Dermis lymphatic vessel endothelial cell (primary cell): ENCODE data around the gene CYB5RL. TPM values are rescaled to one million over a fixed set of nuclear protein-coding genes. Genes with fewer than 3 reads are reported as not detected.

ENCODE experiments used
- total RNA-seq: library from RNA; depleted of rRNA; stranded (reverse); fragments of >200 nt; gene quantifications from 2 replicates; pipeline ENCODE4 v1.2.1, GENCODE V29; 2014

Gene CYB5RL
- 3.9 and 5.3 TPM in 2 replicates for total RNA-seq

DNA sequence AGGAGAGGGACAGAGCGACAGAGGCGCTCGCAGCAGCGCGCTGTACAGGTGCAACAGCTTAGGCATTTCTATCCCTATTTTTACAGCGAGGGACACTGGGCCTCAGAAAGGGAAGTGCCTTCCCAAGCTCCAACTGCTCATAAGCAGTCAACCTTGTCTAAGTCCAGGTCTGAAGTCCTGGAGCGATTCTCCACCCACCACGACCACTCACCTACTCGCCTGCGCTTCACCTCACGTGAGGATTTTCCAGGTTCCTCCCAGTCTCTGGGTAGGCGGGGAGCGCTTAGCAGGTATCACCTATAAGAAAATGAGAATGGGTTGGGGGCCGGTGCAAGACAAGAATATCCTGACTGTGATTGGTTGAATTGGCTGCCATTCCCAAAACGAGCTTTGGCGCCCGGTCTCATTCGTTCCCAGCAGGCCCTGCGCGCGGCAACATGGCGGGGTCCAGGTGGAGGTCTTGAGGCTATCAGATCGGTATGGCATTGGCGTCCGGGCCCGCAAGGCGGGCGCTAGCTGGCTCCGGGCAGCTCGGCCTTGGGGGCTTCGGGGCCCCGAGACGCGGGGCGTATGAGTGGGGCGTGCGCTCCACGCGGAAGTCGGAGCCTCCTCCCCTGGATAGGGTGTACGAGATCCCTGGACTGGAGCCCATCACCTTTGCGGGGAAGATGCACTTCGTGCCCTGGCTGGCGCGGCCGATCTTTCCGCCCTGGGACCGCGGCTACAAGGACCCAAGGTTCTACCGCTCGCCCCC is at the start of gene CYB5RL, which contains the start of gene MRPL37:
Gene CYB5RL, minus strand, starts transcription at position 266 of the 754 bp plus-strand sequence. CDS start 4,414 bp downstream, outside the sequence.
Gene MRPL37, plus strand, starts transcription at position 403 of the 754 bp plus-strand sequence. Its CDS starts 77 bp downstream, at position 480.

GRCh38 chr1:54152696-54153095 is 47.1 kb downstream of the CYB5RL start, which contains the start of gene CDCP2:
TSS of gene CDCP2 (minus strand) at chr1:54153000. CDS start at chr1:54152922, 78 bp downstream.

Other genes starting within 250 kb of the CYB5RL start
- gene LDLRAD1, start 181.8 kb downstream of the CYB5RL start, total RNA-seq: not detected in 2 replicates
- gene TMEM59, start 146.8 kb downstream of the CYB5RL start, total RNA-seq: 377 and 481 TPM in 2 replicates
- gene TCEANC2, start 146.4 kb downstream of the CYB5RL start, total RNA-seq: 2.3 and 2.8 TPM in 2 replicates
- gene CDCP2, start 47.0 kb downstream of the CYB5RL start, total RNA-seq: under 0.01 and 0.43 TPM in 2 replicates
- 39.1 and 45.1 TPM in 2 replicates for gene MRPL37, start 137 bp upstream of the CYB5RL start, total RNA-seq
- 13.1 and 18.1 TPM in 2 replicates for gene SSBP3, start 206.4 kb upstream of the CYB5RL start, total RNA-seq